HepG2 (cell line): ENCODE measurements around the gene SLFNL1.

Experiments used
- DNMT3B ChIP-seq: conservative IDR thresholded peaks from 2 replicates; pipeline ENCODE4 v1.6.1; 2016; ENCODE audit warnings: missing biosample characterization, control low read depth
- EZH2 ChIP-seq: conservative IDR thresholded peaks from 2 replicates; pipeline ENCODE4 v1.6.1; 2012; ENCODE audit warnings: mild to moderate bottlenecking, low read depth, low read length, moderate library complexity
- GABPA ChIP-seq, 2 experiments: IDR thresholded peaks; 2 replicates each; pipeline ENCODE4 v1.6.1; 2011 to 2016; ENCODE audit warnings: low read depth in 2 of 2, low read length in 1 of 2, missing biosample characterization in 1 of 2, missing genetic modification characterization in 1 of 2
- MEIS2 ChIP-seq: sonication (generic); formaldehyde crosslinking; IDR thresholded peaks from 2 replicates; pipeline ENCODE4 v1.9.0; 2021; ENCODE audit warnings: mild to moderate bottlenecking, missing genetic modification reagents
- MIER2 ChIP-seq: IDR thresholded peaks from 2 replicates; pipeline ENCODE4 v1.6.1; 2016; ENCODE audit warnings: missing biosample characterization, missing genetic modification reagents
- MYC ChIP-seq: sonication (generic); formaldehyde crosslinking; IDR thresholded peaks from 2 replicates; pipeline ENCODE4 v1.9.0; 2021; ENCODE audit warnings: missing genetic modification reagents, borderline replicate concordance
- PAWR ChIP-seq: sonication (generic); formaldehyde crosslinking; IDR thresholded peaks from 2 replicates; pipeline ENCODE4 v1.4.0; 2020; ENCODE audit warnings: missing genetic modification reagents, mild to moderate bottlenecking, borderline replicate concordance
- POLR2A ChIP-seq, 2 experiments: IDR thresholded peaks; 2 replicates each; pipeline ENCODE4 v1.6.1; 2011; ENCODE audit warnings: low read depth in 2 of 2, low read length in 2 of 2, mild to moderate bottlenecking in 1 of 2, moderate library complexity in 1 of 2; ENCODE audit not compliant: insufficient read depth in 1 of 2
- ZC3H4 ChIP-seq: sonication (generic); formaldehyde crosslinking; IDR thresholded peaks from 2 replicates; pipeline ENCODE4 v1.4.0; 2020; ENCODE audit warnings: missing genetic modification reagents, borderline replicate concordance
- ZFP1 ChIP-seq: IDR thresholded peaks from 2 replicates; pipeline ENCODE4 v1.6.1; 2016
- ZFX ChIP-seq: sonication (generic); formaldehyde crosslinking; IDR thresholded peaks from 2 replicates; pipeline ENCODE4 v1.4.0; 2020; ENCODE audit warnings: mild to moderate bottlenecking, low read depth, missing genetic modification reagents, moderate library complexity
- TF ChIP-seq, protein P1 (sequence below): sonication (generic); formaldehyde crosslinking; IDR thresholded peaks from 2 replicates; pipeline ENCODE4 v1.5.0; 2020; ENCODE audit warnings: mild to moderate bottlenecking, missing genetic modification reagents, moderate library complexity
- TF ChIP-seq, protein P2 (sequence below): sonication (generic); formaldehyde crosslinking; conservative IDR thresholded peaks from 2 replicates; pipeline ENCODE4 v1.8.0; 2022; ENCODE audit warnings: mild to moderate bottlenecking, moderate library complexity, missing genetic modification reagents

DNA sequence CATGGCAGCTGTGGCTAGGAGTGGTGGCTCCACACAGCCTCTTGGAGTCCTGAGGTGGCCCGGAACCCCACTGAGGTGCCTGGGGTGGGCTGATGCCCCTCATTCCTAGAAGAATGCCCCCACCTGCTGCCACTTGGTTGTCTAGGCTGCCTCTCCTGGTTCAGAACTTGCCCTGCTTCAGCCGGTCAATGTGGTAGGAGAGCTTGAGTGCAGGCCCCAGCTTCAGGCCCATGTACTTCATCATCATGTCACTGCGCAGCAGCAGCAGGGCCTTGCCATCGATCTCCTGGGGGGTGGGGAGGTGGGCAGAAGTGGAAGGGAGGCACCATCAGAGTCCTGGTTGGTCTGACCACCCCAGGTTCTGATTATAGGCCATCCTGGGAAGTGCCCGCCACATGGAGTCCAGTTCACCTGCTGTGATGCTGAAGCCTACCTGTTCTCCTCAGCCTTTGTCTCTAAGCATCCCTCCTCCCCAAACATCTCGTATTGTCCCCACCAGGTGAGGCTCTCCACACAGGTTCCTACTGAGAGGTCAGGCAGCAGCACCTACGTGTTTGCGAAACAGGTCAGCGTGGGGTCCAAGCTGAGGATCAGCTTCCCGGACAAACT lies 6.6 kb upstream of the SLFNL1 start:
- TF ChIP-seq GABPA (IDR thresholded peaks at IDR 0.05; ENCODE audit: low read depth, low read length) (no peak), GABPA (CRISPR knock-in tag; IDR thresholded peaks at IDR 0.05; ENCODE audit: low read depth) (no peak), POLR2A (IDR thresholded peaks at IDR 0.05; ENCODE audit: insufficient read depth in 1 of 2, low read depth in 2 of 2, low read length in 2 of 2) (peak in 1 of 2 experiments; percentile 17; a peak in 1 of 4 replicates), DNMT3B (CRISPR knock-in tag) (no peak), ZFP1 (CRISPR knock-in tag) (no peak), PAWR (no peak), ZC3H4 (no peak), ZFX (CRISPR knock-in tag) (no peak), EZH2 (no peak), MYC (CRISPR knock-in tag) (no peak), MEIS2 (CRISPR knock-in tag) (no peak), MIER2 (CRISPR knock-in tag) (no peak)
- TF ChIP-seq, protein P1, sequence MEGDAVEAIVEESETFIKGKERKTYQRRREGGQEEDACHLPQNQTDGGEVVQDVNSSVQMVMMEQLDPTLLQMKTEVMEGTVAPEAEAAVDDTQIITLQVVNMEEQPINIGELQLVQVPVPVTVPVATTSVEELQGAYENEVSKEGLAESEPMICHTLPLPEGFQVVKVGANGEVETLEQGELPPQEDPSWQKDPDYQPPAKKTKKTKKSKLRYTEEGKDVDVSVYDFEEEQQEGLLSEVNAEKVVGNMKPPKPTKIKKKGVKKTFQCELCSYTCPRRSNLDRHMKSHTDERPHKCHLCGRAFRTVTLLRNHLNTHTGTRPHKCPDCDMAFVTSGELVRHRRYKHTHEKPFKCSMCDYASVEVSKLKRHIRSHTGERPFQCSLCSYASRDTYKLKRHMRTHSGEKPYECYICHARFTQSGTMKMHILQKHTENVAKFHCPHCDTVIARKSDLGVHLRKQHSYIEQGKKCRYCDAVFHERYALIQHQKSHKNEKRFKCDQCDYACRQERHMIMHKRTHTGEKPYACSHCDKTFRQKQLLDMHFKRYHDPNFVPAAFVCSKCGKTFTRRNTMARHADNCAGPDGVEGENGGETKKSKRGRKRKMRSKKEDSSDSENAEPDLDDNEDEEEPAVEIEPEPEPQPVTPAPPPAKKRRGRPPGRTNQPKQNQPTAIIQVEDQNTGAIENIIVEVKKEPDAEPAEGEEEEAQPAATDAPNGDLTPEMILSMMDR (CRISPR knock-in tag): no peak
- TF ChIP-seq, protein P2, sequence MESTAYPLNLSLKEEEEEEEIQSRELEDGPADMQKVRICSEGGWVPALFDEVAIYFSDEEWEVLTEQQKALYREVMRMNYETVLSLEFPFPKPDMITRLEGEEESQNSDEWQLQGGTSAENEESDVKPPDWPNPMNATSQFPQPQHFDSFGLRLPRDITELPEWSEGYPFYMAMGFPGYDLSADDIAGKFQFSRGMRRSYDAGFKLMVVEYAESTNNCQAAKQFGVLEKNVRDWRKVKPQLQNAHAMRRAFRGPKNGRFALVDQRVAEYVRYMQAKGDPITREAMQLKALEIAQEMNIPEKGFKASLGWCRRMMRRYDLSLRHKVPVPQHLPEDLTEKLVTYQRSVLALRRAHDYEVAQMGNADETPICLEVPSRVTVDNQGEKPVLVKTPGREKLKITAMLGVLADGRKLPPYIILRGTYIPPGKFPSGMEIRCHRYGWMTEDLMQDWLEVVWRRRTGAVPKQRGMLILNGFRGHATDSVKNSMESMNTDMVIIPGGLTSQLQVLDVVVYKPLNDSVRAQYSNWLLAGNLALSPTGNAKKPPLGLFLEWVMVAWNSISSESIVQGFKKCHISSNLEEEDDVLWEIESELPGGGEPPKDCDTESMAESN (CRISPR knock-in tag): no peak
